B cell (primary cell): ENCODE data around the gene NEGR1. TPM values are rescaled to one million over a fixed set of nuclear protein-coding genes. Genes with fewer than 3 reads are reported as not detected.

Experiments
- ATAC-seq: fragments of 200-7000 bp; cut with Tn5 transposase; one replicate; pipeline ENCODE4 v1.10.0; 2021; ENCODE audit warnings: low read depth, mild to moderate bottlenecking, moderate number of reproducible peaks, moderate library complexity
- CTCF ChIA-PET: fragments of 350-600 bp; sonication (Branson Sonifier 250); formaldehyde crosslinking; loops from one replicate; lab custom pipeline; 2021; ENCODE audit warnings: antibody characterized with exemption, inconsistent platforms; lab: Charles Lee
- POLR2A ChIA-PET: fragments of 350-600 bp; sonication (Branson Sonifier 250); formaldehyde crosslinking; loops from one replicate; lab custom pipeline; 2021; ENCODE audit warnings: antibody characterized with exemption; lab: Charles Lee
- DNase-seq: peaks from one replicate; pipeline ENCODE4 v3.0.0; 2013
- H2AFZ ChIP-seq: 2 replicates; pipeline ENCODE4 v1.6.1; 2012; ENCODE audit warnings: mild to moderate bottlenecking, low read depth, low read length; ENCODE audit not compliant: insufficient read depth, poor library complexity, severe bottlenecking
- H3K27ac ChIP-seq, 2 donors: 1 replicate in 1 of 2; 2 replicates in 1 of 2; pipeline ENCODE4 v1.5.1; 2012 to 2013; ENCODE audit warnings: low read length in 2 of 2, mild to moderate bottlenecking in 2 of 2, moderate library complexity in 1 of 2
- H3K27me3 ChIP-seq, 4 experiments: fragments of 200-600 bp in 1 of 4; sonication (generic) in 1 of 4; replicated peaks in 1 of 4; 1 replicate in 2 of 4; 2 replicates in 2 of 4; pipeline versions ENCODE4 v1.6.1 to v1.7.0; 2013 to 2016; ENCODE audit warnings: low read length in 3 of 4, mild to moderate bottlenecking in 2 of 4, mixed read lengths in 1 of 4, moderate library complexity in 1 of 4; ENCODE audit not compliant: insufficient read depth in 4 of 4, control insufficient read depth in 3 of 4; ENCODE audit errors: control extremely low read depth in 1 of 4
- H3K36me3 ChIP-seq, 2 experiments: replicated peaks in 1 of 2; 1 replicate in 1 of 2; 2 replicates in 1 of 2; pipeline versions ENCODE4 v1.6.1 to v1.7.1; 2013; ENCODE audit warnings: low read length in 1 of 2; ENCODE audit not compliant: insufficient read depth in 2 of 2, control insufficient read depth in 1 of 2; ENCODE audit errors: control extremely low read depth in 1 of 2, extremely low read depth in 1 of 2
- H3K4me1 ChIP-seq, 2 donors: fragments of 200-600 bp in 1 of 2; sonication (generic) in 1 of 2; 1 replicate in 1 of 2; 2 replicates in 1 of 2; pipeline versions ENCODE4 v1.5.1 to v1.6.1; 2013 to 2017; ENCODE audit warnings: low read length in 2 of 2; ENCODE audit not compliant: control insufficient read depth in 2 of 2, insufficient read depth in 2 of 2
- H3K4me2 ChIP-seq: replicated peaks from 2 replicates; pipeline ENCODE3; 2012; ENCODE audit warnings: mild to moderate bottlenecking, low read depth, low read length; ENCODE audit not compliant: poor library complexity, severe bottlenecking
- H3K4me3 ChIP-seq, 5 experiments: fragments of 200-600 bp in 1 of 5; sonication (generic) in 1 of 5; 1 replicate in 3 of 5; 2 replicates in 2 of 5; pipeline versions ENCODE4 v1.5.1 to v1.7.0; 2011 to 2016; ENCODE audit warnings: low read length in 4 of 5, mild to moderate bottlenecking in 4 of 5, low read depth in 2 of 5, control low read depth in 1 of 5, moderate library complexity in 1 of 5; ENCODE audit not compliant: insufficient read depth in 1 of 5; ENCODE audit errors: control extremely low read depth in 1 of 5, extremely low read depth in 1 of 5
- H3K79me2 ChIP-seq: fragments of 200-600 bp; sonication (generic); one replicate; pipeline ENCODE4 v1.6.0; 2016; ENCODE audit warnings: low read length; ENCODE audit not compliant: control insufficient read depth, insufficient read depth
- H3K9ac ChIP-seq: fragments of 200-600 bp; sonication (generic); 2 replicates; pipeline ENCODE4 v1.6.1; 2017; ENCODE audit warnings: mild to moderate bottlenecking, low read length, moderate library complexity
- H3K9me3 ChIP-seq, 3 donors: one replicate each; pipeline versions ENCODE4 v1.6.1 to v1.7.1; 2013; ENCODE audit warnings: low read length in 2 of 3; ENCODE audit not compliant: control insufficient read depth in 2 of 3, insufficient read depth in 1 of 3; ENCODE audit errors: control extremely low read depth in 1 of 3
- H4K20me1 ChIP-seq: 2 replicates; pipeline ENCODE4 v1.6.0; 2012; ENCODE audit warnings: mild to moderate bottlenecking, low read length; ENCODE audit not compliant: insufficient read depth, control insufficient read depth, poor library complexity, severe bottlenecking
- H3K27ac Mint-ChIP-seq: one replicate; pipeline ENCODE4 v1.8.0; 2021; ENCODE audit warnings: mixed read lengths
- H3K27me3 Mint-ChIP-seq: one replicate; pipeline ENCODE4 v1.8.0; 2021; ENCODE audit warnings: mixed read lengths
- H3K4me1 Mint-ChIP-seq: one replicate; pipeline ENCODE4 v1.8.0; 2021; ENCODE audit warnings: mixed read lengths
- H3K4me3 Mint-ChIP-seq: one replicate; pipeline ENCODE4 v1.8.0; 2021; ENCODE audit warnings: mixed read lengths
- H3K9me3 Mint-ChIP-seq: one replicate; pipeline ENCODE4 v1.8.0; 2022; ENCODE audit warnings: mixed read lengths; ENCODE audit not compliant: insufficient read depth
- CTCF ChIP-seq: fragments of 200-600 bp; IDR thresholded peaks from one replicate; pipeline ENCODE4 v1.8.0; 2022; ENCODE audit warnings: antibody characterized with exemption, mild to moderate bottlenecking
- EZH2 ChIP-seq: IDR thresholded peaks from 2 replicates; pipeline ENCODE4 v1.6.1; 2012; ENCODE audit warnings: borderline replicate concordance, low read depth, mild to moderate bottlenecking, moderate library complexity, low read length; ENCODE audit not compliant: insufficient read depth, poor library complexity, severe bottlenecking
- WGBS: methylation state at CpG from one replicate; pipeline ENCODE4 v1.1.5; 2013; ENCODE audit warnings: missing lambda C conversion rate; ENCODE audit not compliant: insufficient coverage; 5-methylcytosine and 5-hydroxymethylcytosine counted together
- intact Hi-C: fragments of 100-400 bp; cut with micrococcal nuclease; formaldehyde crosslinking; loops from one replicate; pipeline ENCODE4 v1.10.0; 2022
- polyA plus RNA-seq: library from polyadenylated mRNA; depleted of rRNA; stranded (reverse); fragments of >200 nt; gene quantifications from 2 replicates; pipeline ENCODE4 v1.2.3, GENCODE V29; 2012
- total RNA-seq, 2 donors: library from RNA; stranded (reverse); fragments of 120-200 nt in 1 of 2; gene quantifications; 1 replicate in 1 of 2; 2 replicates in 1 of 2; pipeline versions ENCODE4 v1.2.3 to v1.2.4, GENCODE V29; 2013 to 2022

Gene NEGR1
- total and polyA plus RNA-seq, 2 donors (not counting 1 experiment from before 2014, with no cell fraction given): 0.01 TPM; not detected in 1

GRCh38 chr1:71413441-71414175 lies 868.7 kb downstream of the NEGR1 start:
- no peak overlapping the region for H3K9ac ChIP-seq
- CTCF ChIA-PET: no interaction called here
- no peaks in the 10 kb centered on the region for H3K36me3 ChIP-seq
- ATAC-seq (no peak), DNase-seq (no peak)
- H3K27me3 ChIP-seq: no peaks in the 10 kb centered on the region
- no peaks in the 10 kb centered on the region for H4K20me1 ChIP-seq
- WGBS: no CpG with 5 or more reads among the region's 3 CpGs
- H3K27ac ChIP-seq: no peak overlapping the region
- no peaks in the 10 kb centered on the region for H3K27me3 Mint-ChIP-seq
- H3K4me2 ChIP-seq: no peak overlapping the region
- no peak overlapping the region for H3K4me3 ChIP-seq
- no peaks in the 10 kb centered on the region for H3K4me1 Mint-ChIP-seq
- intact Hi-C loops: no loop called here
- H3K79me2 ChIP-seq: no peaks in the 10 kb centered on the region
- no peaks in the 10 kb centered on the region for H3K4me1 ChIP-seq
- no peak overlapping the region for H3K4me3 Mint-ChIP-seq
- TF ChIP-seq CTCF: no peak
- H3K9me3 Mint-ChIP-seq: no peaks in the 10 kb centered on the region
- no peak overlapping the region for H3K27ac Mint-ChIP-seq
- H2AFZ ChIP-seq: no peak overlapping the region
- POLR2A ChIA-PET: no interaction called here
- H3K9me3 ChIP-seq: no peaks in the 10 kb centered on the region

- ATAC-seq (no peak), DNase-seq (no peak)
- H3K9me3 Mint-ChIP-seq: peaks cover 6% of the 10 kb centered on the region
- no peaks in the 10 kb centered on the region for H3K27me3 Mint-ChIP-seq
- Histone ChIP-seq H3K79me2 (no peaks in the 10 kb centered on the region), H3K27ac (no peak overlapping the region), H2AFZ (no peak overlapping the region), H3K4me3 (no peak overlapping the region), H3K4me2 (no peak overlapping the region), H4K20me1 (no peaks in the 10 kb centered on the region), H3K4me1 (no peaks in the 10 kb centered on the region), H3K9me3 (no peaks in the 10 kb centered on the region), H3K36me3 (no peaks in the 10 kb centered on the region), H3K9ac (no peak overlapping the region), H3K27me3 (no peaks in the 10 kb centered on the region)
- no peak overlapping the region for H3K4me3 Mint-ChIP-seq
- POLR2A ChIA-PET: no interaction called here
- H3K27ac Mint-ChIP-seq: no peak overlapping the region
- CTCF ChIA-PET: no interaction called here
- intact Hi-C loops: no loop called here
- no peak for TF ChIP-seq CTCF
- no peak for TF ChIP-seq EZH2
- H3K4me1 Mint-ChIP-seq: no peaks in the 10 kb centered on the region
These were observed 882.3 kb downstream of the NEGR1 start for GRCh38 chr1:71400050-71400449.
